CD4-positive, CD25-positive, alpha-beta regulatory T cell (primary cell): ENCODE results near the gene ELMO1. TPM values are rescaled to one million over a fixed set of nuclear protein-coding genes. Genes with fewer than 3 reads are reported as not detected.

Source experiments
- ATAC-seq, 2 donors: fragments of 150-1000 bp; cut with Tn5 transposase; one replicate each; pipeline ENCODE4 v1.10.0; 2021; ENCODE audit warnings: low read depth in 2 of 2, moderate number of reproducible peaks in 2 of 2, moderate library complexity in 1 of 2
- DNase-seq, 3 donors: peaks; one replicate each; pipeline versions ENCODE4 v3.0.0 to v3.0.0-alpha.2; 2012 to 2022; ENCODE audit warnings: mixed read lengths in 1 of 3
- H3K27ac ChIP-seq: one replicate; pipeline ENCODE4 v1.7.0; 2013; ENCODE audit warnings: mild to moderate bottlenecking, low read length; ENCODE audit not compliant: insufficient read depth, poor library complexity, severe bottlenecking
- H3K27me3 ChIP-seq: one replicate; pipeline ENCODE4 v1.7.0; 2013; ENCODE audit warnings: low read length; ENCODE audit not compliant: control insufficient read depth, insufficient read depth
- H3K36me3 ChIP-seq: one replicate; pipeline ENCODE4 v1.7.0; 2013; ENCODE audit warnings: mild to moderate bottlenecking, low read length, moderate library complexity; ENCODE audit not compliant: control insufficient read depth, insufficient read depth
- H3K4me1 ChIP-seq: 2 replicates; pipeline ENCODE4 v1.7.0; 2013; ENCODE audit warnings: mild to moderate bottlenecking, low read length; ENCODE audit not compliant: insufficient read depth, control insufficient read depth, poor library complexity, severe bottlenecking
- H3K4me3 ChIP-seq: one replicate; pipeline ENCODE4 v1.7.0; 2013; ENCODE audit warnings: low read depth, mild to moderate bottlenecking, low read length, moderate library complexity
- H3K9me3 ChIP-seq, 2 experiments: 1 replicate in 1 of 2; 2 replicates in 1 of 2; pipeline ENCODE4 v1.7.0; 2013; ENCODE audit warnings: low read length in 2 of 2, mild to moderate bottlenecking in 1 of 2, moderate library complexity in 1 of 2; ENCODE audit not compliant: control insufficient read depth in 2 of 2
- H3K27ac Mint-ChIP-seq, 3 donors: one replicate each; pipeline ENCODE4 v1.8.0; 2020 to 2022; ENCODE audit warnings: mild to moderate bottlenecking in 3 of 3, mixed read lengths in 3 of 3, moderate library complexity in 2 of 3
- H3K27me3 Mint-ChIP-seq: one replicate; pipeline ENCODE4 v1.8.0; 2022; ENCODE audit warnings: mild to moderate bottlenecking, mixed read lengths
- H3K36me3 Mint-ChIP-seq: one replicate; pipeline ENCODE4 v1.8.0; 2020; ENCODE audit warnings: mixed read lengths
- H3K4me1 Mint-ChIP-seq, 4 donors: one replicate each; pipeline ENCODE4 v1.8.0; 2020 to 2022; ENCODE audit warnings: mixed read lengths in 4 of 4, mild to moderate bottlenecking in 1 of 4
- H3K4me3 Mint-ChIP-seq, 4 donors: one replicate each; pipeline ENCODE4 v1.8.0; 2020 to 2022; ENCODE audit warnings: mild to moderate bottlenecking in 4 of 4, mixed read lengths in 4 of 4, moderate library complexity in 3 of 4
- H3K9me3 Mint-ChIP-seq, 7 donors: one replicate each; pipeline ENCODE4 v1.8.0; 2020 to 2022; ENCODE audit warnings: mixed read lengths in 7 of 7, mild to moderate bottlenecking in 3 of 7, moderate library complexity in 2 of 7
- polyA plus RNA-seq, 4 donors: library from polyadenylated mRNA; unstranded; fragments of 300-500 nt; fragmentation: Illumina TruSeq; gene quantifications; one replicate each; pipeline ENCODE4 v1.2.3, GENCODE V29; 2021
- total RNA-seq: library from RNA; stranded (reverse); gene quantifications from one replicate; pipeline ENCODE4 v1.2.3, GENCODE V29; 2022

The ELMO1 gene
- total and polyA plus RNA-seq, 5 donors from 2014 or later = 39.5 to 162 (median 53.5) TPM

DNA sequence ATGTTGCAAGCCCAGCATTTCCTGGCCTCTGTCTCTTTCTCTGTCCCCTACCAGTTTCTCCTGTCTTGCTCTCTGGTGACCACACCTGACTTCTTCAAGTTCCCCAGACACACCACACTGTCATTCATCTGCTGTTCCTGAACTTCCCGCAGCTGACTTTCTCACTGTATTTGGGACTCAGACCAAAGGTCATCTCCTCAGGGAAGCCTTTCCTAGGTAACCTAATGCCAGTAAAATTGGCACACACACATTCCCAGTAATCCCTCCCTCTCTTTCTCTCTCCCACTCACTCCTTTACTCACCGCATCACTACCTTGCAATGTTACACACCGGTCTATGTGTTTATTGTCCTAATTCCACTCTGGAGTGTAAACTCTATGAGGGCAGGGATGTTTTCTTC lies 81.7 kb downstream of the ELMO1 start:
- no peak overlapping the region for H3K27ac Mint-ChIP-seq
- ATAC-seq (no peak), DNase-seq (no peak)
- H3K4me1 Mint-ChIP-seq = peaks cover 15 to 55% (median 30%) of the 10 kb centered on the region in 4 donors
- H3K4me3 Mint-ChIP-seq = no peak overlapping the region
- Histone ChIP-seq H3K4me3 (no peak overlapping the region), H3K4me1 (peaks cover 22% of the 10 kb centered on the region), H3K27me3 (no peaks in the 10 kb centered on the region), H3K36me3 (peaks cover 2% of the 10 kb centered on the region), H3K9me3 (no peaks in the 10 kb centered on the region), H3K27ac (no peak overlapping the region)
- H3K36me3 Mint-ChIP-seq = no peaks in the 10 kb centered on the region
- H3K9me3 Mint-ChIP-seq = peaks cover 0 to 5% (median 0%) of the 10 kb centered on the region in 7 donors
- no peaks in the 10 kb centered on the region for H3K27me3 Mint-ChIP-seq

GRCh38 chr7:37366445-37366844 lies 82.2 kb downstream of the ELMO1 start:
- no peak overlapping the region for H3K27ac Mint-ChIP-seq
- H3K4me3 Mint-ChIP-seq = no peak overlapping the region
- H3K9me3 Mint-ChIP-seq = peaks cover 0 to 5% (median 0%) of the 10 kb centered on the region in 7 donors
- no peak for DNase-seq
- ATAC-seq = no peak
- no peak overlapping the region for H3K4me3 ChIP-seq
- H3K9me3 ChIP-seq = no peaks in the 10 kb centered on the region
- peaks cover under 1% of the 10 kb centered on the region for H3K36me3 ChIP-seq
- H3K4me1 ChIP-seq = peaks cover 22% of the 10 kb centered on the region
- no peaks in the 10 kb centered on the region for H3K27me3 ChIP-seq
- H3K4me1 Mint-ChIP-seq = peaks cover 15 to 56% (median 29%) of the 10 kb centered on the region in 4 donors
- H3K27me3 Mint-ChIP-seq = no peaks in the 10 kb centered on the region
- H3K27ac ChIP-seq = no peak overlapping the region
- H3K36me3 Mint-ChIP-seq = no peaks in the 10 kb centered on the region

GRCh38 chr7:37365405-37365804 lies 83.3 kb downstream of the ELMO1 start:
- Histone ChIP-seq H3K9me3 (no peaks in the 10 kb centered on the region), H3K27ac (no peak overlapping the region), H3K36me3 (no peaks in the 10 kb centered on the region), H3K4me3 (no peak overlapping the region), H3K4me1 (peaks cover 22% of the 10 kb centered on the region), H3K27me3 (no peaks in the 10 kb centered on the region)
- Mint-ChIP-seq H3K4me3 (no peak overlapping the region), H3K27me3 (no peaks in the 10 kb centered on the region), H3K36me3 (no peaks in the 10 kb centered on the region), H3K4me1 (peaks cover 15 to 61% (median 31%) of the 10 kb centered on the region in 4 donors), H3K9me3 (peaks cover 0 to 5% (median 0%) of the 10 kb centered on the region in 7 donors), H3K27ac (no peak overlapping the region)
- DNase-seq (peak in 1 of 3 donors; percentile 23), ATAC-seq (no peak)

DNA sequence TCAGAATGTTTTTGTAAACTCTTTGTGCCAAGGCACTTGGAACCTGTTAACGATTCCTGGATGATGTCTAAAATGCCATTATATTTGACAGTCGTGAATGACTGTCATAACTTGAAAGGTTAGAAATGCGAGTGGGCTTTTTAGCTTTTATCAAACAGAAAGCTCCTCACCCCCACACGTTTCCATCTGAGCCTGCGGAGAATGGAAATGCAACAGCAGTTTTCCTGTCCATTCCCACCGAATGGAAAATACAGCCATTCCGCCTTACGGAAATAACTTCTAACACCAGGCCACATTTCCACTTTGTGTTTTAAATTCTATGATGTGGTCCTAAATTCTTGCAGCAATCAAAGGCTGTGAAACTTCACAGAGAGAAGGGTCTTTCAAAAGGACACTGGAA lies 83.8 kb downstream of the ELMO1 start:
- no peaks in the 10 kb centered on the region for H3K27me3 ChIP-seq
- Mint-ChIP-seq H3K27me3 (no peaks in the 10 kb centered on the region), H3K4me3 (no peak overlapping the region), H3K36me3 (no peaks in the 10 kb centered on the region), H3K9me3 (peaks cover 0 to 2% (median 0%) of the 10 kb centered on the region in 7 donors), H3K27ac (peak overlapping the region in 1 of 3 donors; percentile 68), H3K4me1 (peaks cover 20 to 62% (median 35%) of the 10 kb centered on the region in 4 donors)
- no peak overlapping the region for H3K27ac ChIP-seq
- no peaks in the 10 kb centered on the region for H3K9me3 ChIP-seq
- H3K4me1 ChIP-seq = peaks cover 26% of the 10 kb centered on the region
- no peaks in the 10 kb centered on the region for H3K36me3 ChIP-seq
- ATAC-seq = no peak
- no peak for DNase-seq
- no peak overlapping the region for H3K4me3 ChIP-seq

DNA sequence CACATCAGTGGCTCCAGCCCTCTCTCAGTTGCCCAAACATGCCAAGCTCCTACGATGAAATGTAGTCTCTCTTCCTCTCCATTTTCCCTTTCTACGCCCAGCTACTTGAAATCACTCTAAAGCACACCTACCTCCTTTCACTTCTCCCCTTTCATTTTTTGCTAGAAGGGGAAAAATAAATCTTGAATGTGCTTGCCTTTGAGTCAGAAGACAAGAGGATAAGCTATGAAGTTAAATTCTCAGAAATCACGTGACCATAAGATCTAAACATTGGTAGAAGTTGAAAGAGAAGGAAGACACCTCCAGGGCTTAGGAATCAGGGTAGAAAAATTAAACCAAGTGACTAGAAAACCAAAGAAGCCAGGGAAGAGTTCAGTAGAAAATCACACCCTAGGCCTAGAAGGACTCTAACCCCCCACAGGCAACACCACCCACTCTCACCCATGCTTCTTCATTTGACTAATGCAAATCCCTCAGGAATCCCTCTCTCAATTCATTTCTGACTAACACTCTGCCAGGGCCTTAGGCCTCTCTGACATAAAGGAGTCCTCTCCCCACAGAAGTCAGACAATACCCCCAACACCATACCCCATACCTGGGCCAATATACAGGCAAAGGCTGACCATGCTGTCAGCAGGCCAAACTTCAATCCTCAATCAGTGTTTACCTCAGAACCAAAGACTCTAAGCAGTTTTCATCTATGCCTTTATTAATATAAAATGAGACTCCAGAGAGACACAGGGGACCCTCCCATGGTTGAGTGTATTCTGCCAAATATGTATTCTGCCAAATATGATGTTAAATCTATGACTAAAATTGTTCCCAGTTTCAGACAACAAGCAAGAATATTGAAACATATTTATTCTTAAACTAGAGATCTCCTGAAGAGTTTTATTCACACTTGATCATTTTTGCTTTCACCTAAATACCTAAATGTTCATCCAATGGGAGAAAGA lies 84.8 kb downstream of the ELMO1 start:
- ATAC-seq (peak; percentile 8 to 26), DNase-seq (peak in 1 of 3 donors; percentile 61)
- Histone ChIP-seq H3K27me3 (no peaks in the 10 kb centered on the region), H3K4me1 (peaks cover 30% of the 10 kb centered on the region), H3K9me3 (no peaks in the 10 kb centered on the region), H3K27ac (no peak overlapping the region), H3K4me3 (no peak overlapping the region), H3K36me3 (no peaks in the 10 kb centered on the region)
- no peaks in the 10 kb centered on the region for H3K36me3 Mint-ChIP-seq
- H3K27ac Mint-ChIP-seq = peak overlapping the region; percentile 68 to 91 (median 86)
- H3K4me3 Mint-ChIP-seq = peak overlapping the region in 3 of 4 donors; percentile 3 to 66 (median 9)
- no peaks in the 10 kb centered on the region for H3K27me3 Mint-ChIP-seq
- peaks cover 0 to 2% (median 0%) of the 10 kb centered on the region in 7 donors for H3K9me3 Mint-ChIP-seq
- peaks cover 19 to 68% (median 37%) of the 10 kb centered on the region in 4 donors for H3K4me1 Mint-ChIP-seq

DNA sequence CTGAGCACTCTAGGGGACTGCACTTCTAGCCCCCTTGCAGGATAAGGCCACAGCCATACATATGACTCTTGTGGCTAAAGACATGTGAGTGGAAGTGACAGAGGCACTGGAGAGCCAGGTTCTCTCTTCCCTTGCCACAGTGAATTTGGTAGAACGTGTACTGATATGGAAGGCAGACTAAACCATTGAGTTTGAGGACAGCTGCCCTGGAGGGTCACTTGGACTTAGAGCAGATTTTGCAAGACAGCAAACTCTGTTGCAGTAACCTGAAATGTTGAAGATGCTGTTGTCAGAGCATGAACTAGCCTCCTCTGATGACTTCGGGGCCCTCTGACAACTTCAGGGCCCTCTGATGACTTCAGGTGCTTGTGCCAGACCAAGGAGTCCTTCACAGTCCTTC lies 85.9 kb downstream of the ELMO1 start:
- Mint-ChIP-seq H3K27me3 (no peaks in the 10 kb centered on the region), H3K4me3 (peak overlapping the region in 2 of 4 donors; percentile 9 to 66), H3K4me1 (peaks cover 16 to 74% (median 35%) of the 10 kb centered on the region in 4 donors), H3K36me3 (no peaks in the 10 kb centered on the region), H3K27ac (peak overlapping the region; percentile 68 to 91 (median 86)), H3K9me3 (peaks cover 0 to 2% (median 0%) of the 10 kb centered on the region in 7 donors)
- Histone ChIP-seq H3K9me3 (no peaks in the 10 kb centered on the region), H3K36me3 (no peaks in the 10 kb centered on the region), H3K27ac (no peak overlapping the region), H3K27me3 (no peaks in the 10 kb centered on the region), H3K4me3 (no peak overlapping the region), H3K4me1 (peaks cover 30% of the 10 kb centered on the region)
- ATAC-seq (no peak), DNase-seq (no peak)

DNA sequence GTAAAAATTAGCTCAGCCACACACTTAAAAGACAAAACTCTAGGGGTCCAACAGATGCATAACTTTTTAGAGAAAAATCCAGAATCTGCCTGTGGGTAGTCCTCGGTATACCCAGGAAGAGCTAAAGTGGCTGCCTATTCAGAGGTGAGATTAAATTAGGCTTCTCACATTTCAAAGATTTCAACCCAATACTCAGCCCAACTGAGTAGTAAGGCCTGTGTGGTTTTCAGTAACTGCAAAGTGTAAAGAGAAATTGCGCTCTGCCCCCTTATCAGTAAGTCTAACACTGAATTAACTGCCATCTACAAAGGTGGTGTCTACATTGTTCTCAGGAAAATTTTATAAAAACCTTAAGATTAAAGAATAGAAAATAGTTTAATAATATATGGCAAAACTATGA lies 88.2 kb downstream of the ELMO1 start:
- Histone ChIP-seq H3K9me3 (no peaks in the 10 kb centered on the region), H3K4me1 (peaks cover 25% of the 10 kb centered on the region), H3K27me3 (no peaks in the 10 kb centered on the region), H3K4me3 (peak overlapping the region; percentile 39), H3K36me3 (no peaks in the 10 kb centered on the region), H3K27ac (no peak overlapping the region)
- Mint-ChIP-seq H3K9me3 (peaks cover 0 to 4% (median 0%) of the 10 kb centered on the region in 7 donors), H3K36me3 (no peaks in the 10 kb centered on the region), H3K4me1 (peaks cover 16 to 74% (median 30%) of the 10 kb centered on the region in 4 donors), H3K4me3 (peak overlapping the region in 3 of 4 donors; percentile 40 to 85 (median 79)), H3K27ac (peak overlapping the region in 2 of 3 donors; percentile 49 to 74), H3K27me3 (no peaks in the 10 kb centered on the region)
- no peak for ATAC-seq
- DNase-seq = no peak
